Naive thymus-derived CD4-positive, alpha-beta T cell (primary cell): ENCODE measurements around the gene TMEM176B. TPM values are rescaled to one million over a fixed set of nuclear protein-coding genes. Genes with fewer than 3 reads are reported as not detected.

ENCODE experiments used
- ATAC-seq: fragments of 150-1000 bp; cut with Tn5 transposase; 2 replicates; pipeline ENCODE4 v1.10.0; 2021; ENCODE audit warnings: mild to moderate bottlenecking, moderate library complexity
- CTCF ChIA-PET: fragments of 350-600 bp; sonication (Branson Sonifier 250); formaldehyde crosslinking; loops from one replicate; lab custom pipeline; 2021; ENCODE audit warnings: antibody characterized with exemption; lab: Charles Lee
- POLR2A ChIA-PET: fragments of 350-600 bp; sonication (Branson Sonifier 250); formaldehyde crosslinking; loops from one replicate; lab custom pipeline; 2021; ENCODE audit warnings: antibody characterized with exemption, inconsistent platforms; lab: Charles Lee
- DNase-seq, 9 donors: peaks; one replicate each; pipeline versions ENCODE4 v3.0.0 to v3.0.0-alpha.2; 2020 to 2022; ENCODE audit warnings: mixed read lengths in 1 of 9
- H3K27ac ChIP-seq: one replicate; pipeline ENCODE4 v1.7.0; 2013; ENCODE audit warnings: mild to moderate bottlenecking, low read depth, low read length, moderate library complexity
- H3K27me3 ChIP-seq, 2 donors: one replicate each; pipeline ENCODE4 v1.7.0; 2013; ENCODE audit warnings: low read length in 2 of 2, mild to moderate bottlenecking in 2 of 2, moderate library complexity in 2 of 2; ENCODE audit not compliant: control insufficient read depth in 2 of 2, insufficient read depth in 2 of 2
- H3K36me3 ChIP-seq, 3 experiments: 1 replicate in 2 of 3; 2 replicates in 1 of 3; pipeline ENCODE4 v1.7.0; 2013; ENCODE audit warnings: low read length in 3 of 3, mild to moderate bottlenecking in 3 of 3, moderate library complexity in 1 of 3; ENCODE audit not compliant: insufficient read depth in 3 of 3, control insufficient read depth in 2 of 3
- H3K4me1 ChIP-seq, 2 donors: one replicate each; pipeline ENCODE4 v1.7.0; 2013; ENCODE audit warnings: low read length in 2 of 2, mild to moderate bottlenecking in 2 of 2, moderate library complexity in 1 of 2; ENCODE audit not compliant: control insufficient read depth in 2 of 2, insufficient read depth in 2 of 2
- H3K4me3 ChIP-seq: 2 replicates; pipeline ENCODE4 v1.7.0; 2013; ENCODE audit warnings: mild to moderate bottlenecking, low read length
- H3K9me3 ChIP-seq, 3 experiments: 1 replicate in 2 of 3; 2 replicates in 1 of 3; pipeline ENCODE4 v1.7.0; 2013; ENCODE audit warnings: low read length in 3 of 3; ENCODE audit not compliant: control insufficient read depth in 2 of 3
- H3K27ac Mint-ChIP-seq, 9 donors: one replicate each; pipeline ENCODE4 v1.8.0; 2020 to 2022; ENCODE audit warnings: mixed read lengths in 9 of 9, mild to moderate bottlenecking in 8 of 9, moderate library complexity in 5 of 9, inconsistent platforms in 2 of 9
- H3K27me3 Mint-ChIP-seq, 5 donors: one replicate each; pipeline ENCODE4 v1.8.0; 2021 to 2022; ENCODE audit warnings: mixed read lengths in 5 of 5, mild to moderate bottlenecking in 1 of 5
- H3K36me3 Mint-ChIP-seq, 5 donors: one replicate each; pipeline ENCODE4 v1.8.0; 2020 to 2022; ENCODE audit warnings: mixed read lengths in 5 of 5, mild to moderate bottlenecking in 3 of 5, inconsistent platforms in 1 of 5
- H3K4me1 Mint-ChIP-seq, 7 donors: one replicate each; pipeline ENCODE4 v1.8.0; 2020 to 2022; ENCODE audit warnings: mixed read lengths in 7 of 7, mild to moderate bottlenecking in 3 of 7, inconsistent platforms in 1 of 7
- H3K4me3 Mint-ChIP-seq, 10 donors: one replicate each; pipeline ENCODE4 v1.8.0; 2020 to 2022; ENCODE audit warnings: mild to moderate bottlenecking in 10 of 10, mixed read lengths in 10 of 10, moderate library complexity in 6 of 10, inconsistent platforms in 2 of 10
- H3K9me3 Mint-ChIP-seq, 11 donors: one replicate each; pipeline ENCODE4 v1.8.0; 2020 to 2022; ENCODE audit warnings: mixed read lengths in 11 of 11, mild to moderate bottlenecking in 4 of 11, inconsistent platforms in 1 of 11, moderate library complexity in 1 of 11
- intact Hi-C, 2 donors: fragments of 100-400 bp; cut with micrococcal nuclease; formaldehyde crosslinking; loops; one replicate each; pipeline ENCODE4 v1.15.1; 2023
- polyA plus RNA-seq, 2 donors: library from polyadenylated mRNA; unstranded; fragments of 300-500 nt; fragmentation: Illumina TruSeq; gene quantifications; one replicate each; pipeline ENCODE4 v1.2.3, GENCODE V29; 2021
- total RNA-seq, 6 experiments: library from RNA in 5 of 6; stranded (reverse) in 5 of 6; gene quantifications; 1 replicate in 5 of 6; 2 replicates in 1 of 6; pipeline ENCODE4 v1.2.3 and lab custom pipeline; 2021 to 2026

Gene TMEM176B
- total and polyA plus RNA-seq, 7 experiments from 2014 or later: 0.53 to 7.1 (median 2.4) TPM; not detected in 3

- peaks cover 0 to 29% (median 12%) of the 10 kb centered on the region in 11 donors for H3K9me3 Mint-ChIP-seq
- Histone ChIP-seq H3K9me3 (peaks cover 0 to 11% (median 10%) of the 10 kb centered on the region in 3 experiments), H3K4me3 (no peak overlapping the region), H3K4me1 (peaks cover 0 to 15% of the 10 kb centered on the region in 2 donors), H3K27me3 (peaks cover 0 to 14% of the 10 kb centered on the region in 2 donors), H3K27ac (no peak overlapping the region), H3K36me3 (no peaks in the 10 kb centered on the region)
- H3K4me1 Mint-ChIP-seq: peaks cover 0 to 19% (median 11%) of the 10 kb centered on the region in 7 donors
- H3K36me3 Mint-ChIP-seq: peaks cover 0 to 5% (median 0%) of the 10 kb centered on the region in 5 donors
- peak overlapping the region; percentile 2 to 78 (median 61) for H3K4me3 Mint-ChIP-seq
- DNase-seq (no peak), ATAC-seq (no peak)
- POLR2A ChIA-PET: no interaction called here
- H3K27me3 Mint-ChIP-seq: peaks cover 34 to 82% (median 51%) of the 10 kb centered on the region in 5 donors
- peak overlapping the region in 3 of 9 donors; percentile 29 to 41 (median 36) for H3K27ac Mint-ChIP-seq
- CTCF ChIA-PET: no interaction called here
- intact Hi-C loops: no loop called here
Observed at GRCh38 chr7:150801946-150802771, 2.0 kb upstream of the TMEM176B start.

- Mint-ChIP-seq H3K9me3 (peaks cover 0 to 26% (median 10%) of the 10 kb centered on the region in 11 donors), H3K27me3 (peaks cover 36 to 82% (median 50%) of the 10 kb centered on the region in 5 donors), H3K27ac (peak overlapping the region in 3 of 9 donors; percentile 29 to 38 (median 36)), H3K36me3 (peaks cover 0 to 5% (median under 1%) of the 10 kb centered on the region in 5 donors), H3K4me3 (peak overlapping the region; percentile 28 to 82 (median 66)), H3K4me1 (peaks cover 0 to 19% (median 11%) of the 10 kb centered on the region in 7 donors)
- CTCF ChIA-PET: no interaction called here
- no peak for DNase-seq
- intact Hi-C loops: no loop called here
- Histone ChIP-seq H3K9me3 (peaks cover 0 to 12% (median 10%) of the 10 kb centered on the region in 3 experiments), H3K27ac (no peak overlapping the region), H3K36me3 (no peaks in the 10 kb centered on the region), H3K4me3 (no peak overlapping the region), H3K4me1 (peaks cover 0 to 15% of the 10 kb centered on the region in 2 donors), H3K27me3 (peaks cover 0 to 14% of the 10 kb centered on the region in 2 donors)
- ATAC-seq: peak; percentile 20
- POLR2A ChIA-PET: no interaction called here
Observed at GRCh38 chr7:150801242-150801945, 1.2 kb upstream of the TMEM176B start.

- intact Hi-C loops: no loop called here
- Mint-ChIP-seq H3K4me1 (peaks cover 0 to 19% (median 11%) of the 10 kb centered on the region in 7 donors), H3K27ac (peak within 1 kb of the TSS in 2 of 9 donors; percentile 29 to 38)
Observed at GRCh38 chr7:150800581-150801241, 547 bp upstream of the TMEM176B start, which contains the start of gene TMEM176A. Gene TMEM176A, plus strand, starts transcription at chr7:150800769. Its CDS starts 782 bp downstream, at chr7:150801551.

GRCh38 chr7:150799156-150799555, 1.0 kb downstream of the TMEM176B start:
- Histone ChIP-seq H3K9me3 (peaks cover 0 to 9% (median 0%) of the 10 kb centered on the region in 3 experiments), H3K4me1 (peaks cover 0 to 15% of the 10 kb centered on the region in 2 donors), H3K4me3 (no peak overlapping the region), H3K27me3 (peaks cover 0 to 14% of the 10 kb centered on the region in 2 donors), H3K36me3 (no peaks in the 10 kb centered on the region), H3K27ac (no peak overlapping the region)
- H3K36me3 Mint-ChIP-seq: peaks cover 0 to 7% (median 5%) of the 10 kb centered on the region in 5 donors
- H3K9me3 Mint-ChIP-seq: peaks cover 0 to 11% (median 2%) of the 10 kb centered on the region in 11 donors
- no peak for ATAC-seq
- DNase-seq: no peak
- peaks cover 30 to 61% (median 39%) of the 10 kb centered on the region in 5 donors for H3K27me3 Mint-ChIP-seq
- H3K4me3 Mint-ChIP-seq: peak overlapping the region in 9 of 10 donors; percentile 57 to 82 (median 72)
- H3K4me1 Mint-ChIP-seq: peaks cover 0 to 19% (median 11%) of the 10 kb centered on the region in 7 donors
- ChIA-PET POLR2A (no interaction called here), CTCF (interaction anchor here (1.0 kb wide), 1 partner anchor 20 kb away, joined by 4 read pairs; no protein-coding TSS in a partner anchor)
- H3K27ac Mint-ChIP-seq: no peak overlapping the region
- intact Hi-C loops: no loop called here

More at GRCh38 chr7:150800581-150801241, 547 bp upstream of the TMEM176B start, which contains the start of gene TMEM176A:
- H3K27me3 ChIP-seq: peaks cover 0 to 14% of the 10 kb centered on the region in 2 donors
- H3K4me1 ChIP-seq: peaks cover 0 to 15% of the 10 kb centered on the region in 2 donors
- H3K4me3 ChIP-seq: no peak within 1 kb of the TSS
- H3K36me3 ChIP-seq: no peaks in the 10 kb centered on the region
- H3K27me3 Mint-ChIP-seq: peaks cover 40 to 75% (median 46%) of the 10 kb centered on the region in 5 donors
- H3K4me3 Mint-ChIP-seq: peak within 1 kb of the TSS; percentile 28 to 82 (median 70)
- no peak within 1 kb of the TSS for H3K27ac ChIP-seq
- peaks cover 0 to 19% (median 6%) of the 10 kb centered on the region in 11 donors for H3K9me3 Mint-ChIP-seq
- DNase-seq (peak in 5 of 9 donors; percentile 13 to 27 (median 21)), ATAC-seq (peak; percentile 39)
- CTCF ChIA-PET: no interaction called here
- POLR2A ChIA-PET: no interaction called here
- H3K36me3 Mint-ChIP-seq: peaks cover 0 to 7% (median 5%) of the 10 kb centered on the region in 5 donors
- H3K9me3 ChIP-seq: peaks cover 0 to 14% (median 4%) of the 10 kb centered on the region in 3 experiments

GRCh38 chr7:150797661-150798060, 2.5 kb downstream of the TMEM176B start:
- intact Hi-C loops: no loop called here
- ATAC-seq (no peak), DNase-seq (no peak)
- ChIA-PET CTCF (no interaction called here), POLR2A (no interaction called here)
- Mint-ChIP-seq H3K36me3 (peaks cover 0 to 7% (median 5%) of the 10 kb centered on the region in 5 donors), H3K9me3 (peaks cover 0 to 11% (median 2%) of the 10 kb centered on the region in 11 donors), H3K27me3 (peaks cover 23 to 49% (median 36%) of the 10 kb centered on the region in 5 donors), H3K4me3 (no peak overlapping the region), H3K4me1 (peaks cover 0 to 19% (median 11%) of the 10 kb centered on the region in 7 donors), H3K27ac (no peak overlapping the region)
- peaks cover 0 to 14% of the 10 kb centered on the region in 2 donors for H3K27me3 ChIP-seq
- H3K4me3 ChIP-seq: no peak overlapping the region
- peaks cover 0 to 15% of the 10 kb centered on the region in 2 donors for H3K4me1 ChIP-seq
- H3K9me3 ChIP-seq: peaks cover 0 to 9% (median 0%) of the 10 kb centered on the region in 3 experiments
- no peaks in the 10 kb centered on the region for H3K36me3 ChIP-seq
- no peak overlapping the region for H3K27ac ChIP-seq
